Measurements from ENCODE around the gene PTAFR. TPM values are rescaled to one million over a fixed set of nuclear protein-coding genes. Genes with fewer than 3 reads are reported as not detected.

The PTAFR gene
- total and polyA plus RNA-seq, 2 of the 8 experiments (the other 6 are each of a cell fraction or from before 2014, with no cell fraction given), result 1.2 to 4.9 TPM

DNA sequence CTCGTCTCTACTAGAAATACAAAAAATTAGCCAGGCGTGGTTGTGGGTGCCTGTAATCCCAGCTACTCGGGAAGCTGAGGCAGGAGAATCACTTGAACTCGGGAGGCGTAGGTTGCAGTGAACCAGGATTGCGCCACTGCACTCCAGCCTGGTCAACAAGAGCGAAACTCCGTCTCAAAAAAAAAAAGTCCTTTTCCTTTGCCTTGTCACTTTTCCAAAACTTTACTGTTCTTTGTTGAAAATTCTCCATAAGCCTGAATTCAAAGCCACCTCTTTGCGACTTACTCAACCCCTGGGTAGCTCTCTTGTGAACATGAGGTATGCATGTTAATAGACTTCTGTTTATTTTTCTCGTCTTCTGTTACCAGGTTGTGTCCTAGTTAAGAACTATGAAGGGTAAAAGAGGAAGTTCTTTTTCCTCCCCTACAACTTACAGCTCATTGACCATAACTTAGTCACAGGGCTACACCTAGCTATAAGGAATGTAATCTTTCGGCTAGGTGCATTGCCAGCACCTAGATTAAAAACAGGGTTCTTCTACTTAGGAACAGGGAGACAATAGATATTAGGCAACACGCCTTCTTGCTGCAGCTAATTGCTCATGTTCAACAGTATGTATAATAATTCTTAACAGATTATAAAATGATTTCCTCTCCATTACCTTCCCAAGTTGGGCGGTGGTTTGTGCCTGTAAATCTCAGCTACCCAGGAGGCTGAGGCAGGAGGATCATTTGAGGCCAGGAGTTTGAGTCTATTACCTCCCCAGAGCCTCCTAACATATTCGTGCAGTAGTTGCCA lies 40.9 kb downstream of the PTAFR start:
- Histone ChIP-seq H3K79me2 (ENCODE audit: control insufficient read depth in 1 of 2, insufficient read depth in 2 of 2, low read length in 2 of 2) (no peaks in the 10 kb centered on the region), H3K79me1 (ENCODE audit: low read depth, low read length) (no peaks in the 10 kb centered on the region), H3K27me3 (replicated peaks in 1 of 4; ENCODE audit: control insufficient read depth in 3 of 4, extremely low read depth in 1 of 4, insufficient read depth in 3 of 4, low read length in 3 of 4) (no peaks in the 10 kb centered on the region), H3K18ac (ENCODE audit: extremely low read depth, low read length) (no peak overlapping the region), H2BK12ac (ENCODE audit: low read depth, low read length) (no peak overlapping the region), H4K91ac (replicated peaks; ENCODE audit: insufficient read length, low read length) (no peak overlapping the region), H3K27ac (ENCODE audit: low read depth, low read length) (no peak overlapping the region), H4K20me1 (replicated peaks in 1 of 2; ENCODE audit: control insufficient read depth in 1 of 2, insufficient read depth in 2 of 2, low read length in 2 of 2) (no peaks in the 10 kb centered on the region), H3K9me3 (ENCODE audit: insufficient read depth in 2 of 2, low read depth in 1 of 2, low read length in 1 of 2) (no peaks in the 10 kb centered on the region), H2AK5ac (ENCODE audit: low read depth, low read length) (no peak overlapping the region), H2BK15ac (ENCODE audit: low read length) (no peak overlapping the region), H2BK5ac (ENCODE audit: low read depth, low read length) (no peak overlapping the region), H3K23ac (ENCODE audit: insufficient read length) (no peak overlapping the region), H3K4me3 (ENCODE audit: extremely low read depth in 1 of 4, insufficient read depth in 2 of 4, low read depth in 3 of 4, low read length in 4 of 4) (no peak overlapping the region), H2AFZ (ENCODE audit: low read length) (no peak overlapping the region), H3K56ac (replicated peaks; ENCODE audit: insufficient read length, low read depth, low read length) (no peak overlapping the region), H3K4ac (replicated peaks; ENCODE audit: insufficient read length, low read depth, low read length) (no peak overlapping the region), H3K4me1 (replicated peaks in 1 of 4; ENCODE audit: control insufficient read depth in 3 of 4, insufficient read depth in 4 of 4, low read length in 3 of 4) (no peaks in the 10 kb centered on the region), H3K4me2 (ENCODE audit: insufficient read depth in 1 of 2, low read depth in 2 of 2, low read length in 2 of 2) (no peak overlapping the region), H3K9ac (replicated peaks in 1 of 4; ENCODE audit: extremely low read depth in 1 of 4, low read depth in 3 of 4, low read length in 3 of 4) (no peak overlapping the region), H4K8ac (ENCODE audit: extremely low read depth, insufficient read depth, low read length) (no peak overlapping the region), H3K14ac (ENCODE audit: insufficient read length) (no peak overlapping the region), H2BK120ac (replicated peaks; ENCODE audit: low read depth, low read length) (no peak overlapping the region), H3K36me3 (ENCODE audit: control insufficient read depth in 2 of 4, insufficient read depth in 4 of 4, low read length in 3 of 4) (no peaks in the 10 kb centered on the region), H2BK20ac (ENCODE audit: low read length) (no peak overlapping the region), H4K5ac (ENCODE audit: insufficient read length, low read depth, low read length) (no peak overlapping the region), H3K23me2 (ENCODE audit: low read depth, low read length) (no peaks in the 10 kb centered on the region)
- ChIA-PET CTCF (ENCODE audit: partially characterized antibody) (interaction anchor here (0.5 to 1.0 kb wide), 4 partner anchors 9 to 496 kb away, joined by 3 to 4 read pairs (median 4); no protein-coding TSS in a partner anchor), POLR2A (ENCODE audit: partially characterized antibody) (interaction anchor here (0.7 to 1.2 kb wide), 2 partner anchors 27 to 445 kb away, joined by 3 to 4 read pairs; no protein-coding TSS in a partner anchor)
- 81% methylated on average over 14 of the region's 14 CpGs; no CpG with 5 or more reads in 1 of the 2 experiments for WGBS, 2 experiments (ENCODE audit: extremely low coverage in 1 of 2, insufficient coverage in 1 of 2, insufficient read length in 1 of 2, insufficient replicate concordance in 2 of 2, low coverage in 1 of 2, low lambda C conversion rate in 2 of 2, missing lambda C conversion rate in 1 of 2)
- FAIRE-seq (no peak), DNase-seq (ENCODE audit: low read depth in 1 of 2, low spot score in 2 of 2) (no peak)
- TF ChIP-seq POLR2A (IDR thresholded peaks at IDR 0.05; ENCODE audit: control extremely low read depth in 1 of 2, low read depth in 2 of 2, low read length in 2 of 2) (no peak), CREB1 (IDR thresholded peaks at IDR 0.05) (no peak), KDM5A (IDR thresholded peaks at IDR 0.05; ENCODE audit: low read length) (no peak), RFX5 (IDR thresholded peaks at IDR 0.05; ENCODE audit: borderline replicate concordance, low read depth, low read length) (no peak), SP1 (IDR thresholded peaks at IDR 0.05; ENCODE audit: low read depth, low read length) (no peak), BACH1 (IDR thresholded peaks at IDR 0.05; ENCODE audit: low read length) (no peak), JUN (IDR thresholded peaks at IDR 0.05; ENCODE audit: low read depth, low read length) (no peak), EZH2 (IDR thresholded peaks at IDR 0.05; ENCODE audit: low read depth, low read length, severe bottlenecking) (no peak), SIX5 (IDR thresholded peaks at IDR 0.05; ENCODE audit: low read depth, low read length) (no peak)
- TF ChIP-seq, protein P1, sequence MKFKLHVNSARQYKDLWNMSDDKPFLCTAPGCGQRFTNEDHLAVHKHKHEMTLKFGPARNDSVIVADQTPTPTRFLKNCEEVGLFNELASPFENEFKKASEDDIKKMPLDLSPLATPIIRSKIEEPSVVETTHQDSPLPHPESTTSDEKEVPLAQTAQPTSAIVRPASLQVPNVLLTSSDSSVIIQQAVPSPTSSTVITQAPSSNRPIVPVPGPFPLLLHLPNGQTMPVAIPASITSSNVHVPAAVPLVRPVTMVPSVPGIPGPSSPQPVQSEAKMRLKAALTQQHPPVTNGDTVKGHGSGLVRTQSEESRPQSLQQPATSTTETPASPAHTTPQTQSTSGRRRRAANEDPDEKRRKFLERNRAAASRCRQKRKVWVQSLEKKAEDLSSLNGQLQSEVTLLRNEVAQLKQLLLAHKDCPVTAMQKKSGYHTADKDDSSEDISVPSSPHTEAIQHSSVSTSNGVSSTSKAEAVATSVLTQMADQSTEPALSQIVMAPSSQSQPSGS (IDR thresholded peaks at IDR 0.05; ENCODE audit: low read length), result no peak
- TF ChIP-seq, protein P2, sequence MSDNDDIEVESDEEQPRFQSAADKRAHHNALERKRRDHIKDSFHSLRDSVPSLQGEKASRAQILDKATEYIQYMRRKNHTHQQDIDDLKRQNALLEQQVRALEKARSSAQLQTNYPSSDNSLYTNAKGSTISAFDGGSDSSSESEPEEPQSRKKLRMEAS (IDR thresholded peaks at IDR 0.05), result no peak
